ENCODE measurements around the gene ACOT7.
"Not testable (repeated sequence)": the region's sequence is repeated elsewhere in the genome, so short reads cannot be mapped to it uniquely, and the experiment has no call there.

The ACOT7 gene

GRCh38 chr1:6220236-6220635, 173.3 kb downstream of the ACOT7 start:
- H3K36me3 ChIP-seq (ENCODE audit: insufficient read depth, low read length), result peaks cover 23% of the 10 kb centered on the region; the same call in 1 of the 2 replicates

GRCh38 chr1:6219641-6220040, 173.9 kb downstream of the ACOT7 start:
- not testable (repeated sequence) for H3K9ac ChIP-seq (ENCODE audit: low read depth, low read length, poor library complexity, severe bottlenecking); H3K27me3 ChIP-seq (ENCODE audit: insufficient read depth, low read length, poor library complexity, severe bottlenecking); H4K20me1 ChIP-seq (ENCODE audit: insufficient read depth, low read length, poor library complexity, severe bottlenecking); H3K79me2 ChIP-seq (ENCODE audit: insufficient read depth, low read length); H3K9me3 ChIP-seq (ENCODE audit: insufficient read depth, low read depth, low read length); H3F3A ChIP-seq (ENCODE audit: low read depth); H3K4me2 ChIP-seq (ENCODE audit: low read depth, low read length, poor library complexity, severe bottlenecking); H3K4me3 ChIP-seq (ENCODE audit: low read length, poor library complexity, severe bottlenecking); H2AFZ ChIP-seq (ENCODE audit: low read length); H3K9me2 ChIP-seq (replicated peaks; ENCODE audit: low read depth, low read length); H3K4me1 ChIP-seq (ENCODE audit: insufficient read depth, low read length, poor library complexity, severe bottlenecking)
- H3K36me3 ChIP-seq (ENCODE audit: insufficient read depth, low read length), result peaks cover 17% of the 10 kb centered on the region; the same call in 1 of the 2 replicates

More at GRCh38 chr1:6220236-6220635, 173.3 kb downstream of the ACOT7 start:
- Histone ChIP-seq H3K4me3 (ENCODE audit: low read length, poor library complexity, severe bottlenecking) (no peak overlapping the region), H3K9ac (ENCODE audit: low read depth, low read length, poor library complexity, severe bottlenecking) (no peak overlapping the region), H3K4me2 (ENCODE audit: low read depth, low read length, poor library complexity, severe bottlenecking) (no peak overlapping the region), H3K9me2 (replicated peaks; ENCODE audit: low read depth, low read length) (no peaks in the 10 kb centered on the region), H3K4me1 (ENCODE audit: insufficient read depth, low read length, poor library complexity, severe bottlenecking) (no peaks in the 10 kb centered on the region), H3K27me3 (ENCODE audit: insufficient read depth, low read length, poor library complexity, severe bottlenecking) (no peaks in the 10 kb centered on the region), H2AFZ (ENCODE audit: low read length) (no peak overlapping the region), H3K79me2 (ENCODE audit: insufficient read depth, low read length) (no peaks in the 10 kb centered on the region), H3F3A (ENCODE audit: low read depth) (no peaks in the 10 kb centered on the region), H3K9me3 (ENCODE audit: insufficient read depth, low read depth, low read length) (no peaks in the 10 kb centered on the region), H4K20me1 (ENCODE audit: insufficient read depth, low read length, poor library complexity, severe bottlenecking) (no peaks in the 10 kb centered on the region)
- TF ChIP-seq CTCF (conservative IDR thresholded peaks at IDR 0.05; ENCODE audit: low read length), result no peak
- TF ChIP-seq EZH2phosphoT487 (IDR thresholded peaks at IDR 0.05; ENCODE audit: borderline replicate concordance), result no peak

GRCh38 chr1:6218375-6219164, 175.0 kb downstream of the ACOT7 start:
- H3K36me3 ChIP-seq (ENCODE audit: insufficient read depth, low read length), result peaks cover 6% of the 10 kb centered on the region; the same call in 1 of the 2 replicates
- no peak overlapping the region for H3K9ac ChIP-seq (ENCODE audit: low read depth, low read length, poor library complexity, severe bottlenecking)
- no peak overlapping the region for H3K4me2 ChIP-seq (ENCODE audit: low read depth, low read length, poor library complexity, severe bottlenecking)
- no peak for TF ChIP-seq CTCF (conservative IDR thresholded peaks at IDR 0.05; ENCODE audit: low read length)
- no peak for TF ChIP-seq EZH2phosphoT487 (IDR thresholded peaks at IDR 0.05; ENCODE audit: borderline replicate concordance)
- no peaks in the 10 kb centered on the region for H3K9me3 ChIP-seq (ENCODE audit: insufficient read depth, low read depth, low read length)
- H3K9me2 ChIP-seq (replicated peaks; ENCODE audit: low read depth, low read length), result no peaks in the 10 kb centered on the region
- no peaks in the 10 kb centered on the region for H3K79me2 ChIP-seq (ENCODE audit: insufficient read depth, low read length)
- H4K20me1 ChIP-seq (ENCODE audit: insufficient read depth, low read length, poor library complexity, severe bottlenecking), result no peaks in the 10 kb centered on the region
- H3F3A ChIP-seq (ENCODE audit: low read depth), result no peaks in the 10 kb centered on the region
- H3K27me3 ChIP-seq (ENCODE audit: insufficient read depth, low read length, poor library complexity, severe bottlenecking), result no peaks in the 10 kb centered on the region
- no peak overlapping the region for H2AFZ ChIP-seq (ENCODE audit: low read length)
- no peaks in the 10 kb centered on the region for H3K4me1 ChIP-seq (ENCODE audit: insufficient read depth, low read length, poor library complexity, severe bottlenecking)
- no peak overlapping the region for H3K4me3 ChIP-seq (ENCODE audit: low read length, poor library complexity, severe bottlenecking)

All from Loucy (cell line).